GM18907 (cell line): ENCODE measurements around the gene PAK2.
A peak's percentile ranks its signal among the peaks of the same experiment; 100 is the strongest.
"Not testable (repeated sequence)": the region's sequence is repeated elsewhere in the genome, so short reads cannot be mapped to it uniquely, and the experiment has no call there.

Experiments
- ATAC-seq: cut with Tn5 transposase; IDR thresholded peaks from one replicate; pipeline ENCODE4 v1.9.1; 2021; ENCODE audit warnings: mild to moderate bottlenecking, moderate library complexity; ENCODE audit not compliant: unreplicated experiment

PAK2 gene

GRCh38 chr3:196735751-196736150, 3.9 kb upstream of the PAK2 start:
- ATAC-seq, result no peak

GRCh38 chr3:196736670-196737374, 2.8 kb upstream of the PAK2 start:
- ATAC-seq, result no peak

GRCh38 chr3:196737655-196738054, 2.0 kb upstream of the PAK2 start:
- no peak for ATAC-seq

GRCh38 chr3:196740481-196741248, 1.0 kb downstream of the PAK2 start:
- ATAC-seq, result peak; percentile 12

GRCh38 chr3:196741249-196741889, 1.7 kb downstream of the PAK2 start:
- no peak for ATAC-seq

- not testable (repeated sequence) for ATAC-seq
These were observed 3.9 kb downstream of the PAK2 start for GRCh38 chr3:196743569-196743968.

- no peak for ATAC-seq
These were observed 9.5 kb downstream of the PAK2 start for GRCh38 chr3:196749125-196749524.

- ATAC-seq, result no peak
These were observed 13.5 kb downstream of the PAK2 start for GRCh38 chr3:196753201-196753600.

GRCh38 chr3:196754091-196754981, 14.7 kb downstream of the PAK2 start:
- no peak for ATAC-seq

GRCh38 chr3:196756732-196757131, 17.1 kb downstream of the PAK2 start:
- ATAC-seq, result no peak

- no peak for ATAC-seq
These were observed 18.5 kb downstream of the PAK2 start for GRCh38 chr3:196757876-196758739.

GRCh38 chr3:196763179-196763578, 23.5 kb downstream of the PAK2 start:
- ATAC-seq, result no peak

GRCh38 chr3:196765454-196765853, 25.8 kb downstream of the PAK2 start:
- no peak for ATAC-seq

- no peak for ATAC-seq
These were observed 31.4 kb downstream of the PAK2 start for GRCh38 chr3:196771067-196771466.

- no peak for ATAC-seq
These were observed 32.4 kb downstream of the PAK2 start for GRCh38 chr3:196772102-196772501.

GRCh38 chr3:196772897-196773296, 33.2 kb downstream of the PAK2 start:
- ATAC-seq, result no peak

GRCh38 chr3:196774191-196774820, 34.6 kb downstream of the PAK2 start:
- no peak for ATAC-seq

- no peak for ATAC-seq
These were observed 35.3 kb downstream of the PAK2 start for GRCh38 chr3:196774848-196775422.

GRCh38 chr3:196775938-196776337, 36.3 kb downstream of the PAK2 start:
- no peak for ATAC-seq
